LoVo (cell line): ENCODE measurements around the gene GTPBP3.
A peak's percentile ranks its signal among the peaks of the same experiment; 100 is the strongest.

Experiments
- DNase-seq: peaks from one replicate; pipeline ENCODE4 v3.0.0-alpha.2; 2016; ENCODE audit warnings: low spot score

The GTPBP3 gene

GRCh38 chr19:17385878-17386611 lies 48.7 kb downstream of the GTPBP3 start:
- DNase-seq, result peak; percentile 46

DNA sequence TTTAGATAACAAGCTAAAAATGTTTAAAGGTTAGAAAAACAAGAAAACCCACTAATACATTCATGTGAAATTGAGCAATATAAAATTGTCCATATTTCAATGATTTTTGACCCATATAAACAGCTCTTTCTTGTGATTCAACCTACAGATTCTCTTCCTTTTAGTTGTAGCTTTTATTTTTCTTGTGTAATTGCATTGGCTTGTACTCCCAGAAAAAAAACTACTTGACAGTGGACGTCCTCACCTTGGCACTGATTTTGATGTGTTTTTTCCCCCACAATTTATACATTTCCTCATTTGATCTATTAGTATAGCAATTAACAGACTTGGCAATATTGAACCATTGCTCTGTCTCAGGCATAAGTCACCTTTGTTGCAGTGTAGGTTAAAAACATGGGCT lies 51.9 kb downstream of the GTPBP3 start:
- no peak for DNase-seq

DNA sequence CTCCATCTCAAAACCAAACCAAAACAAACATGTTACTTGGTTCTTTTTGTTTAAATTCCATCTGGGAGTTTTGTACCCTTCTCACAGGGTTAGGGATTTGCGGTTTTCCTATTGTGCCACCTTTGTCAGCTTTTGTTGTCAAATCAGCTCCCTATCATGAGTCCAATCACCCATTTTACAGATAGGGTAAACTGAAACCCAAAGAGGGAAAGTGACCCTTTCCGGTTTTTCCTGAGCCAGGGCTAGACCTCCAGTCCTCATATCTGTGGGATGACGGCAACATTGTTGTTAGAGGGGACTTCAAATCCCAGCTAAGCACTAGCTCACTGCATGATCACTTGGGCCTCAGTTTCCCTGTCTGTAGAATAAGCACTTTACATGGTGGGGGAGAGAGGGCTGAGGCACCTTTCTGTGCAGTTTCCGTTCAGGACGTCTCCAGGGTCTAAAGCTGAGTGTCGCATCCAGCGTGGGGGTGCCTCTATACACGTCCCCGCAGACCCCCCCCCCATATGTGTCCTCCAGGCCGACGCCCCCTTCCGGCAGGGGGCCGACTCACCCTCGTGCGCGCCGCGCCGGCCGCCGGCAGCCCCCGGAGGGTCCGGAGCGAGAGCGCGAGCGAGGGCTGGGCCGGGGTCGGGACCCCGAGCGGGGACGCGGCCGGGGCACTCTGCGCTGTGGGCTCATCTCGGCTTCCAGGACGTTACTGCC lies 52.8 kb downstream of the GTPBP3 start:
- DNase-seq, result no peak

DNA sequence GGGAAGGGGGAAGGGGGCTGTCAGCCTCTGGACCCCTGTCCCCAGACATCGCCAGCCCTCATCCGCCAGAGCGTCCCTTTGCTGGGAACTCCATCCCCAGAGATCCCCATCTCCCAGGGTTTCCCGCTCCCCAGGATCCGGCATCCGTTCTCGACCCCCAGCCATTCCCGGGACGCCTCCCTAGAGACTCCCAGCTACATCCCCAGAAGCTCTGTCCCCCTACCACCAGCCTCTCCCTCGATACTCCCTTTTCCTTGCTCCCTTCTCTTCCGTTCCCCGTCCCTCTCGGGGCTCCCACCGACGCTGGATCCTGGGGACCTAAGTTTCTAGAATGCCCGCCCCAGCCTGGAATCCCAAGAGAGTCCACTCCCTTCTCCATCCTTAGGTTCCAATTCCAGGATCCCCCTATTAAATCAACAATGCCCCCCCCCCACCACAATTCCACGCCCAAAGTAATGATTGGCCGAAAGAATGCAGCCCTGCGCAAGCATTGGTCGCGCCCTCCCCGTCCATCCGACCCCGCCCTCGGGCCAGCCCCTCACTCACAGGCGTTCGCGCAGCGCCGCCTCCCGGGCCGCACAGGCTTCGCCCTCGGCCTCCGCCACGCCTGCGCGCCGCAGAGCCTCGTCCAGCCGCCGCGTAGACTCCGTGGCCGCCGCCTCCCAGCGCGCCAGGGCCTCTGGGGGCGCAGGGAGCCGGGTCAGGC lies 53.5 kb downstream of the GTPBP3 start:
- DNase-seq, result peak; percentile 81

GRCh38 chr19:17391371-17392151 lies 54.2 kb downstream of the GTPBP3 start:
- DNase-seq, result no peak
